ENCODE results near the gene TSHZ1. TPM values are rescaled to one million over a fixed set of nuclear protein-coding genes. Genes with fewer than 3 reads are reported as not detected.
A peak's percentile ranks its signal among the peaks of the same experiment; 100 is the strongest.

Gene TSHZ1
- total and polyA plus RNA-seq, 10 donors = 4.1 to 26.4 (median 18.2) TPM

- Histone ChIP-seq H3K27ac (peak overlapping the region in 5 of 8 donors; percentile 5 to 60 (median 52)), H3K9me3 (no peaks in the 10 kb centered on the region), H3K4me3 (peak overlapping the region in 3 of 8 donors; percentile 7 to 33 (median 12)), H3K27me3 (replicated peaks in 1 of 7) (no peaks in the 10 kb centered on the region), H3K4me1 (peaks cover 8 to 98% (median 55%) of the 10 kb centered on the region in 6 donors), H3K36me3 (no peaks in the 10 kb centered on the region)
- WGBS, 5 donors = 29 to 48% (median 37%) methylated on average over 11 of the region's 11 CpGs
- TF ChIP-seq POLR2AphosphoS5 (IDR thresholded peaks at IDR 0.05) (no peak), POLR2A (IDR thresholded peaks at IDR 0.05) (no peak), CTCF (IDR thresholded peaks at IDR 0.05 in 8 of 11, conservative IDR thresholded peaks at IDR 0.05 in 3 of 11) (no peak)
- peak; percentile 72 for DNase-seq
- intact Hi-C loops (cut with DNase I; ENCODE audit: low total_unique reads) = no loop called here
Measured at GRCh38 chr18:75226286-75226955, 15.8 kb downstream of the TSHZ1 start.

- H3K27ac ChIP-seq = peak overlapping the region in 5 of 8 donors; percentile 5 to 60 (median 52)
- H3K4me3 ChIP-seq = peak overlapping the region in 3 of 8 donors; percentile 7 to 33 (median 12)
- H3K36me3 ChIP-seq = no peaks in the 10 kb centered on the region
- peaks cover 6 to 98% (median 52%) of the 10 kb centered on the region in 6 donors for H3K4me1 ChIP-seq
- intact Hi-C loops (cut with DNase I; ENCODE audit: low total_unique reads) = no loop called here
- H3K27me3 ChIP-seq (replicated peaks in 1 of 7) = no peaks in the 10 kb centered on the region
- WGBS, 5 donors = 37 to 50% (median 43%) methylated on average over 5 of the region's 5 CpGs
- no peak for TF ChIP-seq CTCF (IDR thresholded peaks at IDR 0.05 in 8 of 11, conservative IDR thresholded peaks at IDR 0.05 in 3 of 11)
- TF ChIP-seq POLR2A (IDR thresholded peaks at IDR 0.05) = no peak
- no peak for TF ChIP-seq POLR2AphosphoS5 (IDR thresholded peaks at IDR 0.05)
- no peaks in the 10 kb centered on the region for H3K9me3 ChIP-seq
- no peak for DNase-seq
Measured at GRCh38 chr18:75226956-75227316, 16.3 kb downstream of the TSHZ1 start.

GRCh38 chr18:75227535-75228296 lies 17.1 kb downstream of the TSHZ1 start:
- peak overlapping the region in 4 of 8 donors; percentile 5 to 60 (median 44) for H3K27ac ChIP-seq
- H3K27me3 ChIP-seq (replicated peaks in 1 of 7) = no peaks in the 10 kb centered on the region
- no peaks in the 10 kb centered on the region for H3K36me3 ChIP-seq
- no peak for DNase-seq
- intact Hi-C loops (cut with DNase I; ENCODE audit: low total_unique reads) = no loop called here
- H3K4me1 ChIP-seq = peaks cover 6 to 91% (median 46%) of the 10 kb centered on the region in 6 donors
- H3K4me3 ChIP-seq = peak overlapping the region in 3 of 8 donors; percentile 7 to 26 (median 9)
- no peak for TF ChIP-seq CTCF (IDR thresholded peaks at IDR 0.05 in 8 of 11, conservative IDR thresholded peaks at IDR 0.05 in 3 of 11)
- no peak for TF ChIP-seq POLR2AphosphoS5 (IDR thresholded peaks at IDR 0.05)
- no peak for TF ChIP-seq POLR2A (IDR thresholded peaks at IDR 0.05)
- 37 to 51% (median 46%) methylated on average over 11 of the region's 11 CpGs for WGBS, 5 donors
- H3K9me3 ChIP-seq = no peaks in the 10 kb centered on the region

GRCh38 chr18:75228967-75229366 lies 18.4 kb downstream of the TSHZ1 start:
- DNase-seq = no peak
- H3K9me3 ChIP-seq = no peaks in the 10 kb centered on the region
- H3K27ac ChIP-seq = peak overlapping the region in 1 of 8 donors; percentile 5
- 88 to 97% (median 92%) methylated on average over 9 of the region's 9 CpGs for WGBS, 5 donors
- intact Hi-C loops (cut with DNase I; ENCODE audit: low total_unique reads) = no loop called here
- H3K27me3 ChIP-seq (replicated peaks in 1 of 7) = no peaks in the 10 kb centered on the region
- peaks cover 6 to 85% (median 43%) of the 10 kb centered on the region in 6 donors for H3K4me1 ChIP-seq
- TF ChIP-seq CTCF (IDR thresholded peaks at IDR 0.05 in 8 of 11, conservative IDR thresholded peaks at IDR 0.05 in 3 of 11) (no peak), POLR2A (IDR thresholded peaks at IDR 0.05) (no peak)
- no peaks in the 10 kb centered on the region for H3K36me3 ChIP-seq
- no peak overlapping the region for H3K4me3 ChIP-seq

All from spleen (tissue), 11 donors.